ENCODE measurements around the gene FADS6.

DNA sequence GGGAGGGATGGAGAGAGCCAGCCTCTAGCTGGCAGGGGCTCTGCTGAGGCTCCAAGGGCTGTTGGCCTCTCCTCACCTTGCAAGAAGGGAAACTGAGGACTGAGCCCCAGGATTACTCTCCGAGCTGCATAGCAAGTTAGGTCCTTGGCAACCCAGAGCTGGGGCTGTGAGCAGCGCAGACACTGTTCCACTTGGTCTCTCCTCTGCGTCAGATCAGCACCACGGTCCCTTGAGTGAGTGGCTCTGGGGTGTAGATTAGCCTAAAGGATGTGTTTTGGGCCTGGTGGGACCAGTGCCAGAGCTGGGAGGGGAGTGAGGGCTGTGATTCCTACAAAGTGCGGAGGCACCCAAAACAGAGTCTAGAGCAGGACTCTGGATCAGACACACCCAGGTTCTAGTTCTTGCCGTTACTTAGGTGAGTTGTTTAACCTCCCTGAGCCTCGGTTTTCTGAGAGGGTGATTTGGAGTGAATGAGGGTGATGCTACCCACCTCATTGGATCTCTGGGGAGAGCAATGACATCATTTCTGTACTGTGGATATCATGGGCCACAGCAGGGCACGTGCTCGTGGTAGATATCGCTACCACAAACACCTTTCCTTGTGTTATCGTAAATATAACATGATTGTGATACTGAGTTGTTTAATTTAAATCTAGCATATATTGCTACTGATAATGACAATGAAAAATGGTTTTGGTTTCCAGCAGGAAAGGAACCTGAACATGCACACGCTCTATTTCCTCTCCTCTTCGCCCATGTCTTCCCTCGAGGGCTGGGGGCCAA lies 8.1 kb upstream of the FADS6 start:
- TF ChIP-seq, protein P1, sequence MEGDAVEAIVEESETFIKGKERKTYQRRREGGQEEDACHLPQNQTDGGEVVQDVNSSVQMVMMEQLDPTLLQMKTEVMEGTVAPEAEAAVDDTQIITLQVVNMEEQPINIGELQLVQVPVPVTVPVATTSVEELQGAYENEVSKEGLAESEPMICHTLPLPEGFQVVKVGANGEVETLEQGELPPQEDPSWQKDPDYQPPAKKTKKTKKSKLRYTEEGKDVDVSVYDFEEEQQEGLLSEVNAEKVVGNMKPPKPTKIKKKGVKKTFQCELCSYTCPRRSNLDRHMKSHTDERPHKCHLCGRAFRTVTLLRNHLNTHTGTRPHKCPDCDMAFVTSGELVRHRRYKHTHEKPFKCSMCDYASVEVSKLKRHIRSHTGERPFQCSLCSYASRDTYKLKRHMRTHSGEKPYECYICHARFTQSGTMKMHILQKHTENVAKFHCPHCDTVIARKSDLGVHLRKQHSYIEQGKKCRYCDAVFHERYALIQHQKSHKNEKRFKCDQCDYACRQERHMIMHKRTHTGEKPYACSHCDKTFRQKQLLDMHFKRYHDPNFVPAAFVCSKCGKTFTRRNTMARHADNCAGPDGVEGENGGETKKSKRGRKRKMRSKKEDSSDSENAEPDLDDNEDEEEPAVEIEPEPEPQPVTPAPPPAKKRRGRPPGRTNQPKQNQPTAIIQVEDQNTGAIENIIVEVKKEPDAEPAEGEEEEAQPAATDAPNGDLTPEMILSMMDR (IDR thresholded peaks at IDR 0.05) = no peak
- TF ChIP-seq EP300 (IDR thresholded peaks at IDR 0.05) (no peak), POLR2A (IDR thresholded peaks at IDR 0.05) (no peak), POLR2AphosphoS5 (IDR thresholded peaks at IDR 0.05) (no peak)
